GM12873 (cell line): Measurements from ENCODE around the gene FGF16.
A peak's percentile ranks its signal among the peaks of the same experiment; 100 is the strongest.

Experiments used
- TF ChIP-seq, protein P1 (sequence below): IDR thresholded peaks from 2 replicates; pipeline ENCODE4 v1.5.1; 2012; ENCODE audit warnings: low read depth, mild to moderate bottlenecking, moderate library complexity, low read length, control low read depth; ENCODE audit not compliant: insufficient read depth; ENCODE audit errors: missing control alignments

Gene FGF16

GRCh38 chrX:77446029-77446585, 1.1 kb upstream of the FGF16 start:
- TF ChIP-seq, protein P1, sequence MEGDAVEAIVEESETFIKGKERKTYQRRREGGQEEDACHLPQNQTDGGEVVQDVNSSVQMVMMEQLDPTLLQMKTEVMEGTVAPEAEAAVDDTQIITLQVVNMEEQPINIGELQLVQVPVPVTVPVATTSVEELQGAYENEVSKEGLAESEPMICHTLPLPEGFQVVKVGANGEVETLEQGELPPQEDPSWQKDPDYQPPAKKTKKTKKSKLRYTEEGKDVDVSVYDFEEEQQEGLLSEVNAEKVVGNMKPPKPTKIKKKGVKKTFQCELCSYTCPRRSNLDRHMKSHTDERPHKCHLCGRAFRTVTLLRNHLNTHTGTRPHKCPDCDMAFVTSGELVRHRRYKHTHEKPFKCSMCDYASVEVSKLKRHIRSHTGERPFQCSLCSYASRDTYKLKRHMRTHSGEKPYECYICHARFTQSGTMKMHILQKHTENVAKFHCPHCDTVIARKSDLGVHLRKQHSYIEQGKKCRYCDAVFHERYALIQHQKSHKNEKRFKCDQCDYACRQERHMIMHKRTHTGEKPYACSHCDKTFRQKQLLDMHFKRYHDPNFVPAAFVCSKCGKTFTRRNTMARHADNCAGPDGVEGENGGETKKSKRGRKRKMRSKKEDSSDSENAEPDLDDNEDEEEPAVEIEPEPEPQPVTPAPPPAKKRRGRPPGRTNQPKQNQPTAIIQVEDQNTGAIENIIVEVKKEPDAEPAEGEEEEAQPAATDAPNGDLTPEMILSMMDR, result peak; percentile 48

- TF ChIP-seq, protein P1, result no peak
Measured at GRCh38 chrX:77447653-77448569, 722 bp downstream of the FGF16 start.

DNA sequence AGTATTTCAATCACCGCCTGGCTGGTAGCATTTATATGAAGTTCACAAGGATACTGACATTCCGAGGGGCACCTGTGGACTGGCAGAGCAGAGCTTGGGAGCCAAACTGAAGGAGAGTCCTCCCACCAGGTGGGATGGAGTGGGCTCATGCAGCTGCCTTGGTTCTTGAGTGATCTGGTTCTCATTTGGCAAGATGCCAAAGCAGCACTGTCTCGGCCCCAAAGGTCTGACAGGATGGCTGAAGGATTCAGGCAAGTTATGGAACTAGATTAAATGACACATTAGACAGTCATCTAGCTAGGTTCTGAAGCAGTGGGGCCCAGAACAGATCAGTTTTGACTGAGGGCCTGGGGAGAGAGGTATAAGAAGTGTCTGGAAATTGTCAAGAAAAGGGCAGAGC, 3.2 kb downstream of the FGF16 start:
- TF ChIP-seq, protein P1, result no peak

DNA sequence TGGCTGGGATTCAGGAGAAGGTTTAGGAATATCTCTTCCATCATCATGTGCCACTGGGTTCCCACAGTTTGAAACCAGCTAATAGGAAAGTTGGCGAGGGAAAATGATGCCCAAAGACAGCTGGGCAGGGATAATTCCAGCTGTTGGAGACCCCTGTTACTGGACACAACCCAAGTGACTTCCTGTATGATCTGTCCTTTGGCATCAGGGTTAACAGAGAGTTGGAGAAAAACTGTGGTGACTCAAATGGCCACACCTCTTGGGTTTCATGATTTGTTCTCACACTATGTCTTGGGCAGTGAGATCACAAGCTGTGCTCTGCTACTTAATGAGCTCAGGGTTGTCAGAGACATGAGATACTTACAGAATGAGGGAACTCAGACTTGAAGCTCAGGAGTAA, 3.8 kb downstream of the FGF16 start:
- TF ChIP-seq, protein P1, result no peak

DNA sequence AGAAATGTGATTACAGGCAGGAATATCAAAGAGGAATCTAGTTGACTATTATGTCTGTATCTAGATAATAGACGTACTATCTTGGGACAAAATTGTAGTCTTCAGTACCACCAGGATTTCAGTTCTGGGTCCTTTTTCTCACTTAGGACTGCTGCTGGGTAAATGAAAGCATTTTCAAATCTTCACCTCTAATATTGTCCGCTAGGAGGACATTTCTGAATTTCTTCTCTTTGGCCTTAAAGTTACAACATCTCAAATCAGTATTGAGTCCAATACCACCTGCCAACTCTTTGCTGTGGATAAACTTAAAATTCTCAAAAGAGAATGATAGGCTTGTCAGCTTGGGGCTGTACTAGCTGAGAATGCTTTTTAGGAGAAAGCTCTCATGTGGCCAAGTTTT, 6.0 kb downstream of the FGF16 start:
- TF ChIP-seq, protein P1, result no peak

DNA sequence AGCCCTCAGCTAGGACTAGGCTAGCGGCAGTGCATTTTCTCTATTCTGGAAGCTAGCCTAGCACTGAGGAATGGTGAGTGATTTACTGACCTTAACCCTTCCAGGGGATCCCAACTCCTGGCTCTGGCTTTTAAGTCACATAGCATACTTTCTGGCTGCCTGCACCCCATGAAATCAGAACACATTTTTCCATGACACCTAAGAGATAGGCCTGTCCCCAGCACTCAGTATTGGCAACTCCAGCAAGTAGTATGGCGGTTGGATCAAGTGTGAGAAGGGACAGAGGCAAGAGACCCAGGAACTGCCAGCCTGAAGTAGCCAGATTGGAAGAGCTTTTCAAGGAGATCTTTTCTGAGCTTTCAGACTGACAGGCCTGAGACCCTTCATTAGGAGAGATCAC, 8.2 kb downstream of the FGF16 start:
- TF ChIP-seq, protein P1, result no peak

- TF ChIP-seq, protein P1, result no peak
Measured at GRCh38 chrX:77484045-77484444, 36.9 kb downstream of the FGF16 start.
